A549 treated with Hydrocortisone at 1 μM for 4 hours (cell line): Measurements from ENCODE around the gene BCL2L2. TPM values are rescaled to one million over a fixed set of nuclear protein-coding genes. Genes with fewer than 3 reads are reported as not detected.

ENCODE experiments used
- total RNA-seq: library from RNA; stranded (reverse); fragments of 200-300 nt; extraction: Qiagen RNA extraction; gene quantifications from 5 replicates; pipeline ENCODE4 v1.2.3, GENCODE V29; 2022

The BCL2L2 gene, protein sequence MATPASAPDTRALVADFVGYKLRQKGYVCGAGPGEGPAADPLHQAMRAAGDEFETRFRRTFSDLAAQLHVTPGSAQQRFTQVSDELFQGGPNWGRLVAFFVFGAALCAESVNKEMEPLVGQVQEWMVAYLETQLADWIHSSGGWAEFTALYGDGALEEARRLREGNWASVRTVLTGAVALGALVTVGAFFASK
- 15.8 to 21.2 TPM (median 18.0 TPM) in 5 replicates for total RNA-seq

DNA sequence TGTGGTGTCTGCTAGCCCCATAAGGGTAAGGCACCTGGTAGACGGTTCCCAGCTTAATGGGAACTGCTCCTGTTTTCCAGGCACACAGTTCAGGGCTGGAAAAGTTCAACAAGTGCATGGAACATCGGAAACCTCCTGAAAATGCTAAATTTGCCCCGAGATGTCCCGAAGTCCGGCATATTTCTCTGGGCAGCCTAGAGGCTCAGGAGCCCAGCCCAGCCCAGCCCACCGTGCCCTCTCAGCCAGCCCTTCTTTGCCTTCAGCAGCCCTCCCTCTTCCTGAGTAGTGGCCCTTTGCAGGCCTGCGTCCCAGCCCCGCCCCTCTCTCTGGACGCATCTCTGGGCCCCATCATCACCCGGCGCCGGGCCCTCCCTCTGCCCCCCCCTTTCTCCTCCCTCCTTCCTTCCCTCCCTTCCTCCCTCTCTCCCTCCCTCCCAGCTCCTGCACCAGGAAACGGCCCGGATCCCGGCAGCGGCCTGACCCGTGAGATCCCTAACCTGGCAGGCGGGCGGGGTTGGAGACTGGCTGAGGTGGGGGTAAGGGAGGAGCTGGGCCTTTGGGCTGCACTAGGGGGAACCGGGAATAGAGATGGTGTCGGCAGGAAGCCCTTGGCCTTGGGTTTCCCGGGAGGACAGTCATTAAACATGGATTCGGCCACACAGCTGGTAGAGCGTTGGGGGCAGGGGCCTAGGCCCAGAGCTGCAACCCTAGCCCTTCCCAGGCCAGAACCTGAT, at the start of gene BCL2L2:
Gene BCL2L2, plus strand, starts transcription at position 422 of the 734 bp plus-strand sequence. CDS start 935 bp downstream, outside the sequence.

DNA sequence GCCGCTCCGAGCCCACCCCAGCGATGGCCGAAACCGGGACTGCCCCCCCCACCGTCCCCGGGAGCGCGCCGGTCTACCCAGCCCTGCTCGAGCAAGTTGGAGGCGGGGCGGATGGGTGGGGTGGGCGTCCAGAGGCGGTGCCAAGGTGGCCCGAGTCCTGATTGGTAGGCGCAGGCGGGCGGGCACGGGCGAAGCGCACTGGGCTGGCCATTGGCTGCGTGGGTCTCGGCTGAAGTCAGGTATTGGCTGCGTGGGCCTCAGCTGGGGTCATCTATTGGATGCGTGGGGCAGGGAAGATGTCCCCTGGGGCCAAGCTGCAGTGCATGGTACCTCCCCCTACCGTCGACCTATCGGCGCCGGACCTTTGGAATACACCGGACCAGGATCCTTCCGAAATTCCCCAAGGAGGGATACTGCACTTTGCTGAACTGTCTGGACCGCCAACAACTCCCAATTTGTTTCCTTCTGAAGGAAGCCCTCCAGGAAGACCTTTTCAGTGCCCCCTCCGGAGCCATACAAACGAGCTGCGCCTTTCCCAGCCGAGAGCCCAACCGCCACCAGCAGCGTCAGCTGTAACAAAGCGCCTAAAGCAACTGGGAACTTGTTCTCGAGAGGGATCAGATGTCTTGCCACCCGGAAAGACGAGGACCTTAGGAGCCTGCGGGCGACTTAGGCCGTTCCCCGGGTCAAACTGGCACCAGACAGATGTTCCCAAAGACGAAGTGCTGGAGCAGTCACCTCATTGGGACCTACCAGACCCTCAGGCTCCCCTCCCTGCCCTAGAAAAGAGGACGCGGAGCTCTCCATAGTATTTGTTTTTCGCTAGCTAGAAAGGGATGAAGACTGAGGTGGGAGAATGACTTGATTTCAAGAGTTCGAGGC, 20.4 kb upstream of the BCL2L2 start, which contains the start of gene HOMEZ:
Gene HOMEZ, minus strand, starts transcription at position 113 of the 882 bp plus-strand sequence. CDS start 180 bp downstream, outside the sequence.

DNA sequence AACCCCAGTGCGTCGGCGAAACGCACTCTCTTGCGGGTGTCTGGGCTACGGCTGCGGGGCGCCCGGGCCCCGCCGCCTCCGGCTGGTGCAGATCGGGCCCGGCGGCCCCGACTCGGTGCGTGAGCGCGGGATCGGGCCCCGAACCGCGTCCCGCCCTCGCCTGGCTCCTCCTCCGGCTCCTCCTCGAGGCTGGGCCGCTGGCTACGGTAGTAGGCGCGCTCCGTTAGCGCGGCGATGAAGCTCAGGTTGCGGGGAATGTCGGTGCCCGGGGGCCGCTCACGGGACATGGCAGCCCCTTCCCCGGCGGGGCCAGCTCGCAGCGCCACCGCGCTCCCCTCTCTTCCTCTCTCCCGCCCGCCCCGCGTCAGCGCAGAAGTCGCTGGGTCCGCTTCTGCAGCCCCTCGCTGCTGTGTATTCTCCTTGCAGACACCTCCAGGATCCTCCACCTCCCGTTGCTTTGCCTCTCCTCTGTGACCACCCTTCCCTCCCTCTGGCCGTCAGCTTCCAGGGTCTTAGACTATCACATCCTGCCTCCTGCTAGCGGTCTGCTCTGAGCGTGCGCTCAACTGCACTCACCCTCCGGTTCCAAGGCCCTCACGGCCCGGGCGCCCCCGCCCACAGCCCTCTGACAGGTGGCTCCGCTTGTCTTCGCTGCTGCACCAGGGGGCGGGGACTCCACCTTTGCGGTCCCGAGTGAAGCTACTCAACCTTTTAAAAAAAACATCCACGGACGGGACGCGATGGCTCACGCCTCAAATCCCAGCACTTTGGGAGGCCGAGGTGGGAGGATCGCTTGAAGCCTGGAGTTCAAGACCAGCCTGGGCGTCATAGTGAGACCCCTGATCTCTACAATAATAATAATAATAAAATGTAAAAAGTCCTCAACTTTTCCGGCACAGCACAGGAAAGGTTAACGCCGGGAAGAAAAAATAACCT, 4.1 kb upstream of the BCL2L2 start, which contains the start of gene PPP1R3E:
Gene PPP1R3E, minus strand, starts transcription at position 570 of the 936 bp plus-strand sequence. Its CDS starts 283 bp downstream, at position 287.

DNA sequence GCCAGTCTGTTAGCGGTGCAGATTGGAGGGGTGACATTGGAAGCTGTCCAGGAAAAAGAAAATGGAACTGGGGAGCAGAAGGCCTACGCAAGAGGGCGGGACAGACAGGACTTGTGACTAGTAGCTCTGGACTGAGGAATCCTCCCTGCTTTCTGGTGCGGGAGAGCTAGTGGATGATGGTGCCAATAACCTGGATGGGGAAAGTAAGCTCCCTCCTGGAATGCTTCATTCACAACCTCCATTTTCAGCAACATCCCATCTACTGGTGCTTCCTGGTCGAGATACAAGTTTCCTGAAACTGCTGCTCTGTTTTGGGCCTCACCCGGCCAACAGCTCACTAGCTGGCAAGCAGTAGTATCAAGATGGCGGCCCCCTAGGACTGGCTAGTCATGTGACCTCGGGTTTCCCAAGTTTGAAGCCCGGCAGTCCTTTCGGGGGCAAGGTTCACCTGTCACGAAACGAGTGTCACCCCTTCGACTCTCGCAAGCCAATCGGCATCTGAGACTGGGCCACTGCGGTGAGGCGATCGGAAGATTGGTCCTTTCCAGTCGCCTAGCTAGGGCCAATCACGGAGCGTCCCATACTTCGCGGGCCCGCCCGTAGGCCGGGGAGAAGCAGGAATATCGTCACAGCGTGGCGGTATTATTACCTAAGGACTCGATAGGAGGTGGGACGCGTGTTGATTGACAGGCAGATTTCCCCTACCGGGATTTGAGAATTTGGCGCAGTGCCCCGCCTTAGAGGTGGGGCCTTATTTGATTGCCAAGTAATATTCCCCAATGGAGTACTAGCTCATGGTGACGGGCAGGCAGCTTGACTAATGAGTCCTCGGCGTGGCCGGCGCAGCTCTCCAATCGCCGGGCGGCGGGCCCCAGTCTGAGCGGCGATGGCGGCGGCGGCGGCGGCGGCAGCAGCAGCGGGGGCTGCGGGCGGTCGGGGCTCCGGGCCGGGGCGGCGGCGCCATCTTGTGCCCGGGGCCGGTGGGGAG, 14.2 kb downstream of the BCL2L2 start, which contains the start of gene PABPN1:
Gene PABPN1, plus strand, starts transcription at position 874 of the 988 bp plus-strand sequence. Its CDS starts 13 bp downstream, at position 887.

DNA sequence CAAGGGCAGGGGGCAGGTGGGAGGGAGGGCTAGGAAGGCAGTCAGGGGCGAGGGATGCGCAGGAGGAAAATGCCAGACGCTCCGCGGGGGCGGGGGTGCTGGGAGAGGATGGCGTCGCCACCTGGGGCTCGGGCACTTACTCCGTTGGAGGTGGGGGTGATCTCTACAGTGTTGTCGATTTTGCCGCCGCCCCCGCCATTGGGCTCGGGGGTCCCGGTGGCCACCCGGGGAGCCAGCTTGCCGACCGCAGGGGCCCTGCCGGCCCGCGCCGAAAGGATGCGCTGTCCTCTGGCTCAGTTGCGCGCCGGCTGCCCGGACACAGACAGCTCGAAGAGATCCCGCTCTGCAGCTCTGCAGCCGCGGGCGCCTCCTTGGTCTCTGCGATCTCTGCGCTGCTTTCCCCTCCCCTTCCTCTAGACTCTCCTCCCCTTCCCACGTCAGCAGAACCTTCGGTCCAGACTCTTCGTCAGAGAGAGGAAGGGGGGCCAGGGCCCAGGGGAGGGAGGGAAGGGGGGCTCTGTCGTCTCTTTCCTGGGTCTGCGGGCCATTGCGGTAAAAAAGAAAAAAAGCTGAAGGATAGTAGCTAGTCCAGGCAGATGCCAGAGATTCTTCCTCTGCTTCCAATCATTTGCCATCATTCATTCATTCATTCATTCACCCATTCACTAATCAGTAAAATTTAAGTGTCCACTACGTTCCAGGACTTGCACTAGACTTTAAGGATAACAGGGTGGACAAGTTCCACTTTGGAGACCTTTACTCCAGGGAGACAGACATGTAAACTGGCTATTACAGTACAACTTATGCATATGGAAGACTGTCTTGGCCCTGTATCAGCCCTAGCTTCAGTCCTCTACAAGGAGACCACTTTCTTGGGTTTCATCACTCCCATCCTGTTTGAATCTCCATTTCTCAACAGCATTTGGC, 46.1 kb downstream of the BCL2L2 start, which contains the start of gene SLC22A17:
Gene SLC22A17, minus strand, starts transcription at position 382 of the 927 bp plus-strand sequence.

Other genes starting within 250 kb of the BCL2L2 start
- 3.2 to 4.5 TPM (median 4.3 TPM) in 5 replicates for gene CDH24, start 249.3 kb upstream of the BCL2L2 start, total RNA-seq
- 86.3 to 111 TPM (median 88.9 TPM) in 5 replicates for gene ACIN1, start 211.7 kb upstream of the BCL2L2 start, total RNA-seq
- gene C14orf119, start 211.3 kb upstream of the BCL2L2 start, total RNA-seq = 71.4 to 102 TPM (median 99.5 TPM) in 5 replicates
- gene CIROP, start 201.8 kb upstream of the BCL2L2 start, total RNA-seq = not detected in 5 replicates
- 0.07 to 0.08 TPM in 2 of 5 replicates, not detected in the others for gene CEBPE, start 187.6 kb upstream of the BCL2L2 start, total RNA-seq
- 1.7 to 3.5 TPM (median 1.8 TPM) in 5 replicates for gene SLC7A8, start 123.2 kb upstream of the BCL2L2 start, total RNA-seq
- not detected in 5 replicates for gene RNF212B, start 68.9 kb upstream of the BCL2L2 start, total RNA-seq
- gene HOMEZ, start 20.7 kb upstream of the BCL2L2 start, total RNA-seq = 6.5 to 8.9 TPM (median 8.5 TPM) in 5 replicates
- gene PPP1R3E, start 4.0 kb upstream of the BCL2L2 start, total RNA-seq = 3.3 to 3.9 TPM (median 3.4 TPM) in 5 replicates
- gene PABPN1, start 14.6 kb downstream of the BCL2L2 start, total RNA-seq = 139 to 150 TPM (median 142 TPM) in 5 replicates
- 5.8 to 7.4 TPM (median 6.1 TPM) in 5 replicates for gene SLC22A17, start 46.1 kb downstream of the BCL2L2 start, total RNA-seq
- not detected in 5 replicates for gene EFS, start 58.3 kb downstream of the BCL2L2 start, total RNA-seq
- gene IL25, start 66.0 kb downstream of the BCL2L2 start, total RNA-seq = not detected in 5 replicates
- gene CMTM5, start 70.2 kb downstream of the BCL2L2 start, total RNA-seq = not detected in 5 replicates
- gene MYH6, start 101.4 kb downstream of the BCL2L2 start, total RNA-seq = 0.03 to 0.16 TPM (median 0.12 TPM) in 5 replicates
- gene MYH7, start 128.8 kb downstream of the BCL2L2 start, total RNA-seq = 0.01 TPM in 1 of 5 replicates, not detected in the others
- gene NGDN, start 162.9 kb downstream of the BCL2L2 start, total RNA-seq = 59.7 to 66.1 TPM (median 62.3 TPM) in 5 replicates
- 0.73 to 1.1 TPM (median 0.82 TPM) in 5 replicates for gene ZFHX2, start 244.9 kb downstream of the BCL2L2 start, total RNA-seq
- 11.5 to 16.5 TPM (median 13.3 TPM) in 5 replicates for gene THTPA, start 249.4 kb downstream of the BCL2L2 start, total RNA-seq